NB4 (cell line): Measurements from ENCODE around the gene WNT7A.
"Not testable (repeated sequence)": the region's sequence is repeated elsewhere in the genome, so short reads cannot be mapped to it uniquely, and the experiment has no call there.

Experiments used
- DNase-seq: peaks from one replicate; pipeline ENCODE4 v3.0.0; 2010; ENCODE audit warnings: low read depth
- H3K4me3 ChIP-seq: one replicate; pipeline ENCODE4 v1.5.1; 2011; ENCODE audit warnings: mild to moderate bottlenecking, low read depth, low read length, moderate library complexity
- CTCF ChIP-seq: IDR thresholded peaks from one replicate; pipeline ENCODE4 v1.5.1; 2012; ENCODE audit warnings: low read depth, low read length
- MAX ChIP-seq: IDR thresholded peaks from 2 replicates; pipeline ENCODE4 v1.6.1; 2011; ENCODE audit warnings: low read depth, low read length
- MYC ChIP-seq: IDR thresholded peaks from 2 replicates; pipeline ENCODE4 v1.6.1; 2011; ENCODE audit warnings: low read depth, low read length
- POLR2A ChIP-seq: IDR thresholded peaks from 2 replicates; pipeline ENCODE4 v1.6.1; 2011; ENCODE audit warnings: mild to moderate bottlenecking; ENCODE audit not compliant: insufficient read length; ENCODE audit errors: extremely low read depth

WNT7A gene

GRCh38 chr3:13858768-13859520 is 20.9 kb downstream of the WNT7A start:
- DNase-seq = no peak
- no peak overlapping the region for H3K4me3 ChIP-seq
- TF ChIP-seq CTCF = no peak
- TF ChIP-seq POLR2A = no peak
- no peak for TF ChIP-seq MAX
- TF ChIP-seq MYC = no peak

GRCh38 chr3:13857702-13858380 is 22.0 kb downstream of the WNT7A start:
- no peak for DNase-seq
- H3K4me3 ChIP-seq = no peak overlapping the region
- no peak for TF ChIP-seq MAX
- no peak for TF ChIP-seq CTCF
- TF ChIP-seq MYC = no peak
- no peak for TF ChIP-seq POLR2A

- not testable (repeated sequence) for DNase-seq, H3K4me3 ChIP-seq
These were observed 23.2 kb downstream of the WNT7A start for GRCh38 chr3:13856628-13857027.

- TF ChIP-seq POLR2A (no peak), CTCF (no peak), MAX (no peak), MYC (no peak)
- no peak for DNase-seq
- no peak overlapping the region for H3K4me3 ChIP-seq
These were observed 23.9 kb downstream of the WNT7A start for GRCh38 chr3:13856006-13856405.

GRCh38 chr3:13854492-13854891 is 25.4 kb downstream of the WNT7A start:
- DNase-seq = no peak
- TF ChIP-seq POLR2A = no peak
- TF ChIP-seq MAX = no peak
- no peak for TF ChIP-seq CTCF
- TF ChIP-seq MYC = no peak
- no peak overlapping the region for H3K4me3 ChIP-seq

- no peak overlapping the region for H3K4me3 ChIP-seq
- no peak for DNase-seq
- no peak for TF ChIP-seq POLR2A
- no peak for TF ChIP-seq MAX
- no peak for TF ChIP-seq MYC
- TF ChIP-seq CTCF = no peak
These were observed 25.9 kb downstream of the WNT7A start for GRCh38 chr3:13853978-13854296.
